Measurements from ENCODE around the gene NDST1.

Gene NDST1

DNA sequence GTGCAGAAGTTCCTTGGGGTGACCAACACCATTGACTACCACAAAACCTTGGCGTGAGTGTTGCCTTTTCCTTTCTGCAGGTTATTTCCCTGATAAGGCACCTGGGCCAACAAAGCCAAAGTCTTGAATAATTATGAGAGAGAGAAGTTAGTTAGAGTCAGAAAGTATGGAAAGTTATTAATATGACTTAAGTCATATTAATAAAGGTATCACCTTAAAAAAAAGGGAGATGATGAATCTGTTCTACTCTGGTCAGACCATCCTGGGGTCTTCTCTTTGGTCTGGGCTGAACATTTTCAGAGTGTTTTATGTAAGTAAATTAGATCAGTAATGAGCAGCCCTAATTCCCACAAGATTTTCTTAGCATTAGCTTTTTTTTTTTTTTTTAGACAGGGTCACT is 41.8 kb downstream of the NDST1 start:
- no peak for DNase-seq

GRCh38 chr5:150550286-150550685 is 42.4 kb downstream of the NDST1 start:
- DNase-seq, result no peak

GRCh38 chr5:150551066-150551465 is 43.1 kb downstream of the NDST1 start:
- DNase-seq, result no peak

DNA sequence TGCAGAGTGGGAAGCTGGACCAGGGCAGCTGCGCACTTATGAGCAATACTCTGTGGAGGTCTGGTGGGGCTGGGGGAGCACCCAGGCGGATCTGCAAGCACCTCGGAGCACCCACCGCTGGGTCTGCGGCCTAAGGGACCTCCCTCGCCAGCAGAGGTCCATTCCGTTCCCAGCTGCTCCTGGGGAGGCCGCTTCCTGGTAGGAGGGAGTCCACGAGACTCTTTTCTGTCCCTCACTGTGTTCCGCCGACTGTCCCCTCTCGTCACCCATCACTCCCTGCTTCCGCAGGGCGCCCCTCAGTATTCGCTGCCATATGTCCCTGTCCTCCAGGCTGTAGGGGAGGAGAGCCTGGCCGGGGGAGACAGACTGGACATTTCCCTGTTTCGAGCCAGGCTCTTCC is 45.5 kb downstream of the NDST1 start:
- no peak for DNase-seq

DNA sequence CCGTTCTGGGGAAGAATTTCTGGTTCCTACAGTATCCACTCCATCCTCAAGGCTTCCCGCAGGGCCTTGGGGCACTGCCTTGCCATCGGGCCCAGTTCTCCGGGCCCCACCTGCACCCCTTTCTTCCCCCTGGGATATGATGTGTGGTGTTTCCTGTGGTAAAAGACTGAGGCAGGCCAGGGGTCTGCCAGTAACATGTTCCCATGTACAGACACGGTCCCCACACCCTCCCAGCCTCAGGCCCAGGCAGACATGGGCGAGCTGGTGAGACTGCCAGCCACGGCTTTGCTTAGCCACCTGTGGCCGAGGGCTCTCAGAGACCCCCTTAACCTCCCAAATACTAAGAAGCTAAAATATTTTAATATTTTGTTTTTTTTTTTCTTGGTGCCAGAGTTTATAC is 46.0 kb downstream of the NDST1 start:
- DNase-seq, result no peak

GRCh38 chr5:150554857-150555256 is 46.9 kb downstream of the NDST1 start:
- DNase-seq, result no peak

DNA sequence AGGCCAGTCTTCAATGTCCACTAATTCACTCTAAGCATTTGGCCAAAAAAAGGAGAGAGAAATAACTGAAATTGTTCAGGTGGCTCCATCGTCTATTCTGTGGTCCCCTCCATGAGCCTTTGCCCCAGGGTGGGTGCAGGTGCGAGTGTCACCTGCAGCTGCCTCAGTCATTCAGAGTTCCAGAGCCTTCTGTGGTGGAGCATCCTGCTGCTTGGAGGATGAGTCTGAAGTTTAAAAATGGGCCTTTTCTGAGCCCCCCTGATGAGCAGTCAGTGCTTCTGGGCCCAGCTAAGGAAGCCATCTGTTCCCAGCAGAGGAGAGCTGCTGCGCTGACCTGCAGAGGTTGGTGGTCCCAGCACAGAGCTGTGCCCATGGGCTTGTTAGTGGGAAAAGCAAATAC is 48.2 kb downstream of the NDST1 start:
- no peak for DNase-seq

GRCh38 chr5:150556859-150557508 is 49.1 kb downstream of the NDST1 start:
- DNase-seq, result no peak

GRCh38 chr5:150557509-150557872 is 49.6 kb downstream of the NDST1 start:
- no peak for DNase-seq

DNA sequence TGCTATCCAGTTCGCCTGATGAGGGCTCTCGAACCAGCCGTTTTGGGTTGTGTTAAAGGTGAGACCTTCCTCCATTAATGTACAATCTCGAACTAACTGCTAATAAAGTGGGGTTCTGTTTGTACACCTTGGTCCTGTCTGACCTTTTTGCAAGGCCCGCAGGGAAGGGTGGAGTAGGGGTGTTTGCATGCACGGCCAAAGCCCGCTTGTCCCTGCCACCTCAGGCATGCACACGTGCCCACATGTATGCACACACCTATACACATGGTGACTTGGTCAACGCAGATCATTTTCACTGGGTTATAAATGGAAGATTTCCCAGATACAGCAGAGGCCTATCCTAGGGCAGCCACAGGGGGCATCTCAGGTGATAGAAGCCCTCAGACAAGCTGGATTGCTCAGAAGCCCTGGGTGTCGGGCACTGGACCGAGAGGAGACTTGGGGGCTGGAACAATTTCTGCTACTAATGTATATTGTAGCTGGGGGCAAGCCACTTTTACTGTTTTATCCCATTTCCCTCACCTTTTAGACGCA is 50.2 kb downstream of the NDST1 start:
- no peak for DNase-seq

- DNase-seq, result no peak
Observed at GRCh38 chr5:150559088-150559487, 51.2 kb downstream of the NDST1 start.

- no peak for DNase-seq
Observed at GRCh38 chr5:150559701-150560100, 51.8 kb downstream of the NDST1 start.

DNA sequence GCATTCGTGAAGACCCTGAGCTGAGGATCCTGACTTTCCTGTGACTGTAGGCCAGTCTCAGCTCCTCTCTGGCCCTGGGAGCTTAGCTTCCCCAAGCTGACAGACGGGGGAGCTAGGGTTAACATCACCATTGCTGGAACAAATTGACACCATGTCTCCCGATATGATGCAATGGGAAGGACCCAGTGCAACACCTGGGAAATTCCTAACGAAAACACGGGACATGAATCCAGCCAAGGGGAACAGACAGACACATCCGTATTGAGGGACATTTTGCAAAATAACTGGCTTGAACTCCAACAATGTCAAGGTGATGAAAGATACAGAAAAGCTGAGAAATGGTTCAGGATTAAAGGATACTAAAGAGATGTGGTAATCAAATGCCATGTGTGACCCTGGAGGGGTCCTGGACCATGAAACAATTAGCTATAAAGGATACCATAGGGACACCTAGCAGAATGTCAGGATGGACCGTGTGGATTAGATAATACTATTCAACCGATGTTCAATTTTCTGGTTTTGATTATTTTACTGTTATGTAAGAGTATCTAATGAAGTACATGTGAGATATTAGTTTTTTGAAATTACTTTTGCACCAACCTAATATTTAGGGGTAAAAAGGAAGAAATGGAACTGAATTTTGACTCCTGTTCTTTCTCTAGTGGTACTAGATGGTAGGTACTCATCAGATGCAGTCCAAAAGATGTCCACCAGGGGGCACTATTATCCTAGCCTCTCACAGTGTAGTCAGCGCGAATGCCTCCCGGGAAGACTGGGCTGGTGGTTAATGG is 52.7 kb downstream of the NDST1 start:
- DNase-seq, result peak; percentile 83

- DNase-seq, result no peak
Observed at GRCh38 chr5:150561192-150561512, 53.2 kb downstream of the NDST1 start.

DNA sequence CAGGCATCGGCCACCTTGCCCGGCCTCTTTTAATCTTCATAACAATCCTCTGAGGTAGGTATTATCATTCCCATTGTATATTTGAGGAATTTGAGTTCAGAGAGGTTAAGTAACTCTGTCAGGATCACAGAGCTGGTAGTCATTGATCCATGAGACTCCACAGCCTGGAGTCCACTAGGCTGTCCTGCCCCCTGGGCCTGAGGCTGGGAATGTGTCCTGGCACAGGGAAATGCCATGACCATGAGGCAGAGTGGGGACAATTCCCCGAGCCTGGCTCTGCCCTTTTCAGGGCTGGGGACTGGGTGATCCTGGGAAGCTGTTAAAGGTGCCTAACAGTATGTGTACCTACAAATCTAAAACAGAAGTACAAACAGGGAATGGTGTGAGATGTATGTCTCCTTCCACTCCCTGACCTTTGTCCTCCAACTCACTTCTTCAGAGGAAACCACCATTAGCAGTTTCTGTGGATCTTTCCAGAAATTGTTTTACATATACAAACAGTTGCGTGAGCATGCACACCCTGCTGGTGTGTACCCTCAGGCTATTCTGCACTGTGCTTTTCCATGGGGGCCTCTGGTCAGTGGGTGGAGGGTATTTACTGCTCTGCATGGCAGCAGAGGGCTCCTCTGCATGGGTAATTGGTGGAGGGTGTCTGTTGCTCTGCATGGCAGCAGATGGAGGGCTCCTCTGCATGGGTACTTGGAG is 53.8 kb downstream of the NDST1 start:
- no peak for DNase-seq

DNA sequence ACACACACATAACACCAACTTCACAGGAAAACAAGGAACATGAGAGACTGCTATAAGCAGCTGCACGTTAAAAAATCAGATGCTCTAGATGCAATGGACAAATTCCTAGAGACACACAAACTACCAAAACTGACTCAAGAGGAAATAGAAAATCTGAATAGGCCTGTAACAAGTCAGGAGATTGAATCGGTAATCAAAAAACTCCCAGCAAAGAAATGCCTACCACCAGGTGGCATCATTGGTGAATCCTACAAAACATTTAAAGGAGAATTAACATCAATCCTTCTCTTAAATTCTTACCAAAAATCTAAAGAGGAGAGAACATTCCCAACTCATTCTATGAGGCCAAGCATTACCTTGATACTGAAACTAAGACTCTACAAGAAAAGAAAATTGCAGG is 54.9 kb downstream of the NDST1 start:
- DNase-seq, result no peak

DNA sequence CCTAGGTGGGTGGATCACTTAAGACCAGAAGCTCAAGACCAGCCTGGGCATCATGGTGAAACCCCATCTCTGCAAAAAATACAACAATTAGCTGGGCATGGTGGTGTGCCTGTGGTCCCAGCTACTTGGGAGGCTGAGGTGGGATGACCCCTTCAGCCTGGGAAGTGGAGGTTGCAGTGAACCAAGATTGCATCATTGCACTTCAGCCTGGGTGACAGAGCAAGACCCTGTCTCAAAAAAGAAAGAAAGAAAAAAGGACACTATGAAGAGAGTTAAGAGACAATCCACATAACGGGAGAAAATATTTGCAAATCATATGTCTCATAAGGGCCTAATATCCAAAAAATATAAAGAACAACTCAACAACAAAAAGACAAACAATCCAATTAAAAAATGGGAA is 57.9 kb downstream of the NDST1 start:
- no peak for DNase-seq

DNA sequence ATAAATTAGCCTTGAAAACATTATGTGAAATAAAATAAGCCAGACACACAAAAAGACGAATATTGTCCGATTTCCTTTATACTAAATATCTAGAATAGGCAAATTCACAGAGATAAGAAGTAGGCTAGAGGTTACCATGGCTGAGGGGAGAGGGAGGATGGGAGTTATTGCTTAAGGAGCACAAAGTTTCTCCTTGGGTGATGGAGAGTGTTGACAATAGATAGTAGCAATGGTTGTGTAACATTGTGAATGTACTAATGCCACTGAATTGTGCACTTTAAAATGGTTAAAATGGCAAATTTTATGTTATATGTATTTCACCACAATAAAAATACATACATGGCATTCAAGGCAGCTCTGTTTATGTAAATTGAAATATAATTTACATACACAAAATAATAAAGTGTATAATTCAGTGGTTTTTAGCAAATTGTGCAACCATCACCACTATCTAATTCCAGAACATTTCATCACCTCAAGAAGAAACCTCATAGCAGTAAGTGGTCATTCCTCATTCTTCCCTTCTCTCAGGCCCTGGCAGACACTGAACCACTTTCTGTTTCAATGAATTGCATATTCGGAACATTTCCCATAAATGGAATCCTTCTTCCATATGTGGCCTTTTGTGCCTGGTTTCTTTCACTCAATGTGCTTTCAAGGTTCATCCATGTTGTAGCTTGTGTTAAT is 59.2 kb downstream of the NDST1 start:
- DNase-seq, result no peak

DNA sequence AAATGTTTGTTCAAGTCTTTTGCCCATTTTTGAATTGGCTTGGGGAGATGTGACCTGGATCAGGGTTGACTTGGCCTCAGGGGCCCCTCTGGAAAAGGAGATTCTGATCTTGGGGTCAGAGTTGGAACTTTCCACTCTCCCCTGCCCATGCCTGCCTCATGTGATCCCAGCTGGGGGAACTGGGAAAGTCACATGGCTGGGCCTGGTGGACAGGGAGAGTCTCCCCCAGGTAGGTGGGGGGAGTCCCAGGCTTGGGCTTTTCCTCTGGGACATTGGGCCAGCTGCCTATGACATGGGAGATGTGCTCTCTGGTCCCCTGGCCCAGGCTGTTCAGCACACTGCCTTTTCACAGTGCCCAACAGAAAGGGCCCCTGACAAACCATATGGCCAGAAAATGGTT is 60.7 kb downstream of the NDST1 start:
- DNase-seq, result no peak

GRCh38 chr5:150570333-150570732 is 62.4 kb downstream of the NDST1 start:
- DNase-seq, result no peak

GRCh38 chr5:150571836-150572235 is 63.9 kb downstream of the NDST1 start:
- DNase-seq, result no peak

DNA sequence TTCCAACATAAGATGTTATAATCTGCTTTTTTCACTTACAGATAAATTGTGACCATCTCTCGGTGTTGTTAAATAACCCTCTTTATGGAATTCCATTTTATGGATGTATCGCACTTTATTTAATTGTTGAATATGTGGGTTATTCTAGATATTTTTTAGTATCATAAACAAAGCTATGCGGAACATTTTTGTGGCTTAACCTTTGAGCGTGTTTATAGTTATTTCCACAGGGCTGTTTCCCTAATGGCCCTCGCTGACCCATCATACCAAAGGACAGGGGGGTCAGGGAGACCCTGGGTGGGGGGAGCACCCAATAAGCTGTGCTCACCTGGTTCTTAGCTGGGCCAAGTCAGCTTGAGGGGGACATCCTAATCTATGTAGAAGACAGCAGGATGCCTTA is 65.3 kb downstream of the NDST1 start:
- no peak for DNase-seq

Data from activated CD4-positive, alpha-beta T cell treated with anti-CD3 and anti-CD28 coated beads, Interleukin-2, amount 50 U/mL, for 1 hour (primary cell).